Liver (tissue), 3 donors: ENCODE data around the gene RECQL.

ENCODE experiments used
- ATF3 ChIP-seq: IDR thresholded peaks from 2 replicates; pipeline ENCODE4 v1.6.1; 2016; ENCODE audit warnings: antibody characterized with exemption
- CTCF ChIP-seq: fragments of 150-350 bp; IDR thresholded peaks from 2 replicates; pipeline ENCODE4 v1.5.1; 2017; ENCODE audit warnings: improper control_type of control experiment, low read depth, low read length; ENCODE audit not compliant: missing input control
- HNF4G ChIP-seq: IDR thresholded peaks from 2 replicates; pipeline ENCODE4 v1.6.1; 2016; ENCODE audit warnings: antibody characterized with exemption
- RAD21 ChIP-seq, 2 donors: IDR thresholded peaks; 2 replicates each; pipeline ENCODE4 v1.6.1; 2016; ENCODE audit warnings: antibody characterized with exemption in 2 of 2, mild to moderate bottlenecking in 2 of 2
- REST ChIP-seq: IDR thresholded peaks from 2 replicates; pipeline ENCODE4 v1.6.1; 2016; ENCODE audit warnings: antibody characterized with exemption, mild to moderate bottlenecking
- donor health status: healthy.
- donor health status: healthy.

- TF ChIP-seq CTCF (no peak), REST (no peak), RAD21 (IDR thresholded peaks at IDR 0.05) (no peak), ATF3 (no peak), HNF4G (no peak)
Measured at GRCh38 chr12:21507849-21508248, 6.4 kb upstream of the RECQL start.
